NT2/D1 (cell line): Measurements from ENCODE around the gene OCIAD2.

Experiments
- SUZ12 ChIP-seq: IDR thresholded peaks from 2 replicates; pipeline ENCODE4 v1.6.1; 2011; ENCODE audit not compliant: insufficient read length, insufficient read depth; ENCODE audit errors: extremely low read depth
- YY1 ChIP-seq: IDR thresholded peaks from 2 replicates; pipeline ENCODE4 v1.6.1; 2011; ENCODE audit not compliant: insufficient read length, insufficient read depth

DNA sequence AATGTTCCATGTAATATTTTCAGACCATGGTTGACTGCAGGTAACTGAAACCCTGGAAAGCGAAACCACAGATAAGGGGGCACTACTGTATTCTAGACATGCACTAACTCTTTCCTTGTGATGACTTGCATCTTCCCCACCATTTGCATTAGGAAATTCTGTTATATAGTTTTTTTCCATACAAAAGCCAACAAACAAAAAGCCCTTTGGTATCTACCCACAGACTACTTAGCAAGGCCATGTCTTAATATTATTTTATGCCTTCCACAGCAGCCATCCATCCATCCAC lies 52.2 kb downstream of the OCIAD2 start:
- TF ChIP-seq SUZ12 (no peak), YY1 (no peak)
